Activated T-helper 1 cell treated with anti-CD3 and anti-CD28 coated beads, Interleukin-2, amount 50 U/mL, for 16 hours (primary cell): Measurements from ENCODE around the gene PRR33.

Experiments
- DNase-seq, 2 donors: peaks; one replicate each; pipeline ENCODE4 v3.0.0-alpha.2; 2020; ENCODE audit warnings: low read depth in 1 of 2, low spot score in 1 of 2

PRR33 gene

GRCh38 chr11:1928470-1928890 lies 36.8 kb upstream of the PRR33 start:
- DNase-seq: no peak

- no peak for DNase-seq
These were observed 36.3 kb upstream of the PRR33 start for GRCh38 chr11:1927848-1928469.

DNA sequence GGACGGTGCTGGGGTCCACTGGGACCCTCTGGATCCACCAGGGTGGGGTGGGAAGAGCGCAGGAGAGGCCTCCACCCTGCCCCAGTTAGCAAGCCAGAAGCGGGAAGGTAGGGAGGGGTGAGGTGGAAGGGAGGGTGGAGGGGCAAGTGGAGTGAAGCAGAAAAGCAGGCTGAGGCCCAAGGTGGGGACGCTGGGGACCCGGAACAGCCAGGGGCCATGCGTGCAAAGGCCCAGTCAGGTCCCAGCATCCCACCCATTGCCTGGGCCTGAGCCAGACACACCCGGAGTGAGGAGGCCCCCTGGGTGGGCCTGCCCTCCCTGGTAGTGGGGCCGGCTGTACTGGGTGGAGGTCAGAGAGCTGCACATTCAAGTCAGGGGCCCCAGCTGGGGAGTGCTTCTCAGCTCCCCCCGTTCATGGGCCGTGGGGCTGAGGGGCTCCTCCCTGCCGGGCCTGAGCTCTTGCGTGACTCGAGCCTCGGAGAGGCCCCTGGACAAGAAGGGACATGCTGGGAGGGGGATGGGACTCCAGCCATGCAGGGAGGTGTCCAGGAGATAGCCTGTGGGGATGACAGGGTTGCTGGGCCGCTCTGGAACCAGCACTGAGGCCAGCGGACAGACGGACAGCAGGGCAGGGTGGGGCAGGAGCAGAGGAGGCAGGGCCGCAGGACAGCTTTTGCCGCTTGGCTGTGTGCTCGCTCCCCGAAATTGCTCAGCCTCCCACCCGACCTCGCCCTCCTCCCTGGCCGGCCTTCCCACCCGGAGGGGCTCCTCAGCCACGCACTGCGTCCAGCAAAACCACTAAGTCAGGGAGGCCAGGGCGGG lies 35.5 kb upstream of the PRR33 start:
- no peak for DNase-seq

DNA sequence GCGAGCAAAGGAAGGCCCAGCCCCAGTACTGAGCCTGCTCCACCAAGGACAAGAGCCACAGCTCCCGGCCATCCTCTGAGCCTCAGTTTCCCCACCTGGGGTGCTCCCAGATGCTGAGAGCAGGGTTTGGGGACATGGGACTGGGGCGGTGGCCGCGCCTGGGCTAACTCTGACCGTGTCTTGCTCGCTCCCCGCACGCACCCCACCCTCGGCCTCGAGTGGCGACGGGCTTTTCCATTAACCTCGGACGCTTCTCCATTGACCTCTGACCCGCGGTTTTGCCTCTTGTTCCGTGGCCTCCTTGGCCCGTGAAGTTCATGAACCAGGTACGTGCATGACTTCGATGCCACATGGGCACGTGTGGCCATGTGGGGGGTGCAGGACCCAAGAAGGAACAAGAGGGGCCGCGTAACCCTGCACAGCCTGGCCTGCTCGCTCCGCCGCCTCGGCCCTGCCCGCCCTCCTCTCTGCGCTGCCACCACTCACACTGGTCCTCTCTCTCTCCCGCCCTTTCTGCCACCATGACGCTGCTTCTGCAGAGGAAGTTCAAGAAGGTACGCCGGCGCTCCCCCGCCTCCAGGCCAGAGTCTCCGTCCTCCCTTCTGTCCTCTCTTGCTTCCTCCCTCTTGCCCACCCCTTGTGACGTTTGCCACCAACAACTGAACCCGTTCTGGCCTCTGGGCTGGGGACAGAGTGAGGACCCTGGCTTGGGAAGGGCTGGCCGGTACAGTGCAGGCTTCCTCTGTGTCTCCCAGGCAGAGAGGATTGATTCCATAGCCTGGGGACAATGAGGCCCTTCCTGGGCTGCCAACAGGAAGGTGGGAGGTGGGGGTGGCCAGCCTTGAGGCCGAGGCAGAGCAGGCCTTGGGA lies 34.7 kb upstream of the PRR33 start:
- no peak for DNase-seq

DNA sequence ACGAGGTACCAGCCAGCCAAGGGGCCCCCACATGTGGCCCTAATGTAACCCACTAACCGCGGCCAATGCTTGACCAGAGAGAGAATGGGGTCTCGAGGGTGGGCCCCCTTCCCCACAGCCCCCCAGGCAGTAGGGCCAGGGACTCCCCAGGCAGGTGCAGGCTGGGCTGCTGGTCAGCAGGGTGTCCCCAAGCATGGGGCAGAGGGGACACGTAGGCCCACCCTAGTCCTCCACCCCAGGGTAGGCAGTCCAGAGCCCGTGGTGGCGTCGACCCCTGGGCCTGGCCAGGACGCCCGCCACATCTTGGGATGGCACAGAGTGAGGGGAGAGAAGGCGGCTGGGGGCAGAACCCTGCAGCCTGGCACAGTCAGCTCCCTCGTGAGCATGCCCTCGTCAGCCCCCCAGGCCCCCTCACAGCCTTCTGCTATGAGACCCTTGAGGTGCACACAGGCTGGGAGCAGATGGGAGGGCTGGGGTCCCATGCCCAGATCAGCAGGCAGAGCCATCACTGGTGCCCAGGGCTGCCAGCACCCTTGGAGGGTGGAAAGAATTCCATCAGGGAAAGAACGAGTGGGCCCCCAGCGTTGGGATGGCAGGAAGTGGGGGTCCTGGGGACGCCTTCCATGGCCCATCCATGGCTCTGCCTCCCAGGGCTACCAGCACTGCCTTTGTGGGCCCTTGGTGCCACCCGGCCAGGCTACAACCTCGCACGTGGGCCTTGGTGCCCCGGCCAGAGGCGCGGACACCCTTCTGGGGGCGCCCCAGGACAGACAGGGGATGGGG lies 33.9 kb upstream of the PRR33 start:
- DNase-seq: no peak

- no peak for DNase-seq
These were observed 33.1 kb upstream of the PRR33 start for GRCh38 chr11:1924646-1925372.

GRCh38 chr11:1924181-1924580 lies 32.5 kb upstream of the PRR33 start:
- DNase-seq: no peak

GRCh38 chr11:1923201-1923956 lies 31.7 kb upstream of the PRR33 start:
- DNase-seq: no peak

DNA sequence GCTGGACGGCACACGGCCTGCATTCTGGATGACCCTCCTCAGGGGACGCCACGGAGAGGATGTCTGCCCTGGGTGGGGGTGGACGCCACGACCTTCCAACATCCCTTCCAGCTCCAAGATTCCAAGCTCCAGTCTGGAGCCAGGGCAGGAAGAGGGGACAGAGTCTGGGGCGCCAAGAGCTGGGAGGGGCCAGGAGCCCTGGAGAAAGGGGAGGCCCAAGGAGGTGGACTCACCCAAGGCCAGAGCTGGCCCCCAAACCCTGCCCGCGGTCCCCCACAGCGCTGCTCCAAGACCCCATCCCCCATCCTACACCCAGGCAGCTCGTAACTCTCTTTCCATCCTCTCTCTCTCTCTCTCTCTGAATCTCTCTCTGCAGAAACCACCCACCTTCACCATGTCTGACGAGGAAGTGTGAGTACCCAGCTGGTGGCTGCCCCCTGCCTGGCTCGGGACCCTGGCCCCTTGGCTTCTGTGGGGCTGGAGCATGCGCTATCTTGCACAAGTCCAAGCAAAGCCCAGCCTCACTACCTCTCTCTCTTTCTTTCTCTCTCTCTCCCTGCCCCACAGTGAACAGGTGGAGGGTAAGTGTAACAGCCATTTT lies 30.9 kb upstream of the PRR33 start:
- no peak for DNase-seq

DNA sequence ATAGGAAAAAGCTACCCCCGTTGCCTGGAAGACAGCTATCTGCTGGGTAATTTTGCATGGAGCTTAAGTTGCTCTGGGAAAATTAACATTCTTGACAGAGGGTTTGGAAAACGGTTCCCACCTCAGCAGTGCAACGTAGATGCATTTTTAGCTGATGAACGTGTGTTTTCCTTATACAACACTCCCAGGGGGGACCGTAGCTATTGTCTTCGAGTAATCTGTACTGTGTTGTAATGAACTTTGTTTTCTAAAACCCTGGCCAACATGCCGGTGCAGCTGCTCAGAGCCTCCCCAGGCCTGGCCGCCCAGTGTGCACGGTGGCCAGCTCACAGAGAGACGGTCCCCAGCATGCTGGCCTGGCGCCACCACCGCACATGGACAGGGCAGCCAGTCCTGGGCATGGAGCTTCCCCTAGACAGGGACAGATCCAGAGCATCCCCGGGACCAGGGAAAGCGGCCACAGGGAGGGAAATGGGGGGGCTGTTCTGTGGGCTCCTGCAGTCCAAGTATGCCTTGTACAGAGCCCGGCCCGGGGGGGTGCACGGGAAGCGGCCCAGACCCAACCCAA lies 30.0 kb upstream of the PRR33 start:
- no peak for DNase-seq

- DNase-seq: no peak
These were observed 29.3 kb upstream of the PRR33 start for GRCh38 chr11:1920909-1921573.

GRCh38 chr11:1920128-1920908 lies 28.6 kb upstream of the PRR33 start:
- DNase-seq: no peak

DNA sequence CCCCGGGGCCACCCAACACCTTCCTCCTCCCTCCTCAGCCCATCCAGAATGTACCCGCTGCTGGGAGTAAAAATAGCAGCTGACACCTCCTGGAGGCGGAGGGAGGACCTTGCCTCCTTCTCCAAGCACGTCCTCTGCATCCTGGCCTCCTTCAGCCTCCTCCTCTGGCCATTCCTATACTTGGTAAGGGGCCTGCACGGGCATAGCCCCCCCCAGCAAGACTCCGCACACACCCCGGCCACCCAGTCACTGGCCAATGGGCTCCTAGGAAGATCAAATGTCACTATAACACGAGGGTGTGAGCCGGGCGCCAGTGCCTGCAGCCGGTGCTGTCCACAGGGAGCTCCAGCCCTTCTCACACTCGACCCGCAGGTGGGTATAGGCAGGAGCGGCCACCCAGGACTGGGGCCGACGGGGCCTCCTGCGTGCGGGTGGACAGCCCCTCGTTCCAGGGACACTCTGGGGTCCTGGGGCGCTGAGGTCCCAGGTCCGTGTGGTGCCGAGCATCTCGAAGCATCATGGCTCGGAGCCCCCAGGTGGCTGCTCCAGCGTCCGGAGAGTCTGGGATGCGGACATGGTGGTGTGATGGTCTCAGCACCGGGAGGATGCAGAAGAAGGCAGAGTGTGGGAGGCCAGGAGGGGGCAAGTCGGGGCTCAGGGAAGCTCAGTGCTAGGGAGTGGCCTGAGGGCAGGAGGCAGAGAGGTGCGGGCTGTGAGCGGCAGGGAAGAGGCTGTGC lies 27.9 kb upstream of the PRR33 start, which contains the start of gene TNNT3:
TSS of gene TNNT3 (plus strand) at position 313 of the 737 bp plus-strand sequence. CDS start 3,172 bp downstream, outside the sequence.
- DNase-seq: no peak

DNA sequence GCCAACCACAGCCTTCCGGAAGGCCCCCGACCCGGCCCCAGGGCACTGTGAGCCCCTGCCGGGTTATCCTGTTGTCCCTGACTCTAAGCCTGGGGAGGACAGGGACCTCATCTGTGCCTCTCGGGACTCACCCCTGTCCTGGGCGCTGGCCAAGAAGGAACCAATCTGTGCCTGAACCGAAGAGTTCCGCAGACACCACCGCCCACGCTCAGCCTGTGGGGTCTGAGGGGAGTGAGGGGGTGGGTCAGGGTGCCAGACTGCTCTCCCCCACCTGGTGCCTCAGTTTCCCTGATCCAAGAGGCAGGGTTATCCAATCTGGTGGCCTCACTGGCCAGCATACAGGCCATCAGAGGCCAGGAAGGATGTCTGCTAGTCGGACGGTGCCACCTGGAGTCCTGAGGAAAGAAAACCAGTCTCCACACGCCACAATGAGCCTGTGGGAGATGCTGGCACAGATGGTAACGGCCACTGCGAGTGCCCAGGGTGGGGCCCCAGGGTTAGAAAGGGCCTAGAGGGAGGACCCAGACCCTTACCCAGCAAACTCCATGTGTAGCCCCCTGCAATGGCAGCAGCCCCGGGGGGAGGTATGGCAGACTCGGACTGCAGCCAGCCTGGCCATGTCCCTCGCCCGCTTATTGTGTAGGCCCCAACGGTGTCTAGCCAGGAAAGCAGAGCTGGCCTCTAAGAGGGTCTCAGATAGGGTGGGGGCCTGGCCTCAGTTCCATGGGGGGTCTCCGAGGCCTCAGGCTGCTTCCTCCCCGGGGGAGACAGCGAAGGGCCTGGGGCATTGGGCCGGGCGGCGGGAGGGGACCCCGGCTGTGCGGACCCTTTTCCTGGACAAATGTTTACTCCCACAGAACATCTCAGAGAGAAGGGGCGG lies 27.0 kb upstream of the PRR33 start:
- no peak for DNase-seq

DNA sequence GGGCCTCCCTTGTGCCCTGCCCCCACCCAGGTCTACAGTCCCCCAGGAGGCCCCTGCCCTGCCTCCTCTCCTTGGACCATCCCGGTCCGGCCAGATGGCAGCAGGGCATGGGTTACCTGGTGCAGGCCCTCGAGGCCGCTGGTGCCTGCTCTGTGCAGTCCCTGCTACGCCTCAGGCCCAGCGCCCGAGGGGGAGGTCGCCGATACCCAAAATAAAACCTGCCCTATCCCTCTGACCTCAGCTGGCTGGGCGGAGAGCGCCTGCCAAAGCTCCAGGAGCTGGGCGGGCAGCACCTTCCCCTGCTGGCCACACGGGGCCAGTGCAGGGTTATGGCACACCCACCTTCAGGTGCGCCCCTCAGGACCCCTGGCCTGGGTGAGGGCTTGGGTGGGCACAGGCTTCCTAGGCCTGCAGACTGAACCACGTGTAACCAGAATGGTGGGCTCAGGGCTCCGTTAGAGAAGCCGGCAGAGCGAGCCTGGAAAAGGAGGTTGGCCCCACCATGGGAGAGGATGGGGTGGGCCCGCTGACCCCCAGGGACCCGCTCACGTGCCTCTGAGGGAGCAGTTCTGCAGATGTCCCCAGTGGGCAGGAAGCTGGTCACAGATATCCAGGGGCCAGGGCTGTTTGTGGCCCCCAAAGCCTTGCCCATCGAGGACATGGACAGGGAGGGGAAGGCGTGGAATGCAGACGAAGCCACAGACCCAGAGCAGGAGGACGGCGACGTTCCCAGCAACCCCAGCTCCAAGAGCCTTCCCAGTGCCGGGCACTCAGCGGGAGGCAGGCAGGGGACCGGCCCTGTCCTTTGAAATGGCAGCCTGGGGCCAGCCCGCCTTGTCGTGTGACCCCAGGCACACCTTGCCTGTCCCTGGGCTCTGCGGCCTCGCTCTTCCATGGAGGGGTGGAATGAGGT lies 26.1 kb upstream of the PRR33 start:
- no peak for DNase-seq
